HFF-Myc (cell line): ENCODE results near the gene DENND1A.

ENCODE experiments used
- DNase-seq: peaks from one replicate; pipeline ENCODE4 v3.0.0-alpha.2; 2011; ENCODE audit warnings: low read depth; ENCODE audit errors: extremely low read depth
- H3K4me3 ChIP-seq: replicated peaks from 2 replicates; pipeline ENCODE4 v1.5.1; 2011; ENCODE audit warnings: low read depth, mild to moderate bottlenecking, control low read depth, low read length
- TF ChIP-seq, protein P1 (sequence below): IDR thresholded peaks from 2 replicates; pipeline ENCODE4 v1.5.1; 2012; ENCODE audit warnings: mild to moderate bottlenecking, low read depth, low read length, control low read depth; ENCODE audit errors: missing control alignments

DENND1A gene

DNA sequence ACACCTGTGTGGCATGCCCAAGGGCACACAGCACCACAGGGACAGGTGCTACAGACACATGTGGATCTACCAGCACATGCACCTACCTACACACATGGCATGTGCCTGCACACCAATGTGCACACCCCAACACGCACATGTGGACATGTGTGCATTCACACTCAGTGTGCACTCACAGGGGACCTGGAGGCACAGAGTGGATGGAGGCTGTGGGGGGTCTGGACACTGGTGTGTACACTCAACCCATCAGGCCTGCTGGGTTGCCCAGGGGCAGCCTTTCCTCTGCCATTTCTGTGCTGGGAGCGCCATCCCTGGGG lies 572.2 kb downstream of the DENND1A start:
- DNase-seq: no peak
- TF ChIP-seq, protein P1, sequence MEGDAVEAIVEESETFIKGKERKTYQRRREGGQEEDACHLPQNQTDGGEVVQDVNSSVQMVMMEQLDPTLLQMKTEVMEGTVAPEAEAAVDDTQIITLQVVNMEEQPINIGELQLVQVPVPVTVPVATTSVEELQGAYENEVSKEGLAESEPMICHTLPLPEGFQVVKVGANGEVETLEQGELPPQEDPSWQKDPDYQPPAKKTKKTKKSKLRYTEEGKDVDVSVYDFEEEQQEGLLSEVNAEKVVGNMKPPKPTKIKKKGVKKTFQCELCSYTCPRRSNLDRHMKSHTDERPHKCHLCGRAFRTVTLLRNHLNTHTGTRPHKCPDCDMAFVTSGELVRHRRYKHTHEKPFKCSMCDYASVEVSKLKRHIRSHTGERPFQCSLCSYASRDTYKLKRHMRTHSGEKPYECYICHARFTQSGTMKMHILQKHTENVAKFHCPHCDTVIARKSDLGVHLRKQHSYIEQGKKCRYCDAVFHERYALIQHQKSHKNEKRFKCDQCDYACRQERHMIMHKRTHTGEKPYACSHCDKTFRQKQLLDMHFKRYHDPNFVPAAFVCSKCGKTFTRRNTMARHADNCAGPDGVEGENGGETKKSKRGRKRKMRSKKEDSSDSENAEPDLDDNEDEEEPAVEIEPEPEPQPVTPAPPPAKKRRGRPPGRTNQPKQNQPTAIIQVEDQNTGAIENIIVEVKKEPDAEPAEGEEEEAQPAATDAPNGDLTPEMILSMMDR: no peak
- H3K4me3 ChIP-seq: no peak overlapping the region

DNA sequence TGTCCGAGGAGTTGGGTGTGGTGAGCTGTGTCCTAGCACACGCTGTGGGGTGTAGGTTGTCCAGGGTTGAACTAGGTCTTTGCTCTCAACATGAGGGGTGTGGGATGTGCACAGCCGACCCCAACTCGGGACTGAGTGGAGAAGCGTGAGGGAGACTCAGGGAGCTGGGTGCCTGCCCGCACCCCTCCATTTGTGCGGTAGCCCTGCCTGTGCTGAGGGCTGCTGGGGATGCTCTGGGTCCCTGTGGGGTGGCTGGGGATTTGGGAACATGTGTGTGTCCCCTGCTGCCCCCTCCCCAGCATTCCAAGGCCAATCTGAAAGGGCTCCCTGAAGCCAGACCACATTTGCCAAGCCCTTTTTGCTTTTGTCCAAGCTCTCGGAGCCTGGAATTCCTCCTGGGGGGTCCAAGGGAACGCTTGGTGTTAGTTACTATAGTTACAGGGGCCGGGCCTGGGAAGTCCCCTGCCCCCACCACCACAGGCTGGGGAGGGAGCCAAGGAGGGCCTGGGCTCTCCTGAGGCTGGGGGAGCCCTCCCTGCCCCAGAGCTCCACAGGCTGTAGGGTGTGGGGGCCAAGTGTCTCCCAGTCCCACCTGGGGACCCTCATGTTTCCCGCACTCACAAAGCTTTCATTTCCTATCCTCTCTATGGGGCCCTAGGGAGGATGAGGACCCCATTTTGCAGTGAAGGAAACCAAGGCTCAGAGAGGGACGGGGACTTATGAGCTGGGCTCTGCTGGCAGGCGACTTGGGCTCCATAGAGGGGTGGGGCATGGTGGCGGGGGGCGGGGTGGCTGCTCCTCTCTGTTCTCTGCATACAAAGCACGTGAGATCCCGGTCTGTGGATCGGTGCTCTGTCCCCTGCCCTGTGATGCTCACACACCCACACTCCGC lies 572.8 kb downstream of the DENND1A start:
- H3K4me3 ChIP-seq: no peak overlapping the region
- no peak for DNase-seq
- TF ChIP-seq, protein P1: no peak

DNA sequence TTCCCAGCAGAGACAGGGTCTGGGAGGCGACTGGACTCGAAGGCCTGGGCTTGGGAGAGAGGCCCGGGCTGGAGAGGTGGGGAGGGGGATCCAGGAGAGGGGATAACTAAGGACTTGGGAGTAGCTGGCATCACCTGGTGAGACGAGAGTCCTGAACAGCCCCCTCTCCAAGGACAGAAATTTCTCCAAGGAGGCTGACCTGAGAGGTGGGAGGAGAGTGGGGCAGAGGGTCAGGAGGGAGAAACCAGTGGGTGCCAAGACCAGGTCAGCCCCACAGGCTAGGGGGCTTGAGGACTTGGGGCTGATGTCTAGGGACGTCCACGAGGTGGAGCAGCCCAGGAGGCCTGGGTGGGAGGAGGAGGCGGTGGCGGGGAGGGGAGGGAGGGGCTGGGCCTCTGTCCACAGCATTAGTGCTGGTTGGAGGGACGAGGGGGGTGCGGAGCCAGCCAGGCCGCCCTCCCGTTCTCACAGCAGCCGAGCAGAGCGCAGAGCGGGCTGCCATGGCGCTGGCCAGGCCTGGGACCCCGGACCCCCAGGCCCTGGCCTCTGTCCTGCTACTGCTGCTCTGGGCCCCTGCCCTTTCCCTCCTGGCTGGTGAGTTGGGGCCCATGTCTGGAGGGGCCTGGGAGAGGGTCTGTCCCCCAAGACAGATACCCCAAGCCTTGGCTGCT lies 574.0 kb downstream of the DENND1A start, which contains the start of gene CRB2:
Gene CRB2, plus strand, starts transcription at position 437 of the 671 bp plus-strand sequence. Its CDS starts 64 bp downstream, at position 501.
- TF ChIP-seq, protein P1: no peak
- no peak within 1 kb of the TSS for H3K4me3 ChIP-seq
- DNase-seq: no peak

DNA sequence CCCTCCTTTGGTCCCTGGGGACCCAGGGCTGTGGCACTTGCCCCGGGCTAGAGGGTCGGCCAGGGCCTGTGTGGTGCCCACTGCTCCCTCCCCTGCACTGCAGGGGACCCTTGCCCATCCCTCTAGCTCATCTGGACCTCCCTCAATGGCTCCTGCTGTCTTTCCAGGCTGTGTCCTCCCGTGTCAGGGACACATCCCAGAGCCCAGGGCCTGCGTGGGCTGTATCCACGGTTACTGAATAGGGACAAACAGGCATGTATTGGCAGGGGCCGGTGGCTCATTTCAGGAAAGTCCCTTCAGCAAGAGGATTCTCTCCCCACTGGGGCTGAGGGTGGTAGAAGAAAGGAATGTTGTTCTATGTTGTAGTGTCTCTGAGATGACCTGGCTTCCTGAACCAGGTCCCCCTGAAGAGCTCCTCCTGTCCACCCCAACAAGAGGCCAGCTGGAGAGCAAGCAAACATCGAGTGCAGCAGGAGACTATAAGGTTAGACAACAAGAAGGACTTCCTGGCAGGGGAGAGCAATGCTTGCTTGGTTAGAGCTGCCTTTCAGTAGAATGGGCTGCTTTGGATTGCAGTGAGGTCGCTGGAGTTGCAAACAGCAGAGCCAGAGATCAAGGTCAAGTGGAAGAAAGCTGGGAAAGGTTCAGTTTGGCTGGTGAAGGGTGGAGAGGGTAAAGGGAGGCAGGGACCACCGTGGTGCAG lies 575.0 kb downstream of the DENND1A start:
- DNase-seq: no peak
- TF ChIP-seq, protein P1: no peak
- no peak overlapping the region for H3K4me3 ChIP-seq

DNA sequence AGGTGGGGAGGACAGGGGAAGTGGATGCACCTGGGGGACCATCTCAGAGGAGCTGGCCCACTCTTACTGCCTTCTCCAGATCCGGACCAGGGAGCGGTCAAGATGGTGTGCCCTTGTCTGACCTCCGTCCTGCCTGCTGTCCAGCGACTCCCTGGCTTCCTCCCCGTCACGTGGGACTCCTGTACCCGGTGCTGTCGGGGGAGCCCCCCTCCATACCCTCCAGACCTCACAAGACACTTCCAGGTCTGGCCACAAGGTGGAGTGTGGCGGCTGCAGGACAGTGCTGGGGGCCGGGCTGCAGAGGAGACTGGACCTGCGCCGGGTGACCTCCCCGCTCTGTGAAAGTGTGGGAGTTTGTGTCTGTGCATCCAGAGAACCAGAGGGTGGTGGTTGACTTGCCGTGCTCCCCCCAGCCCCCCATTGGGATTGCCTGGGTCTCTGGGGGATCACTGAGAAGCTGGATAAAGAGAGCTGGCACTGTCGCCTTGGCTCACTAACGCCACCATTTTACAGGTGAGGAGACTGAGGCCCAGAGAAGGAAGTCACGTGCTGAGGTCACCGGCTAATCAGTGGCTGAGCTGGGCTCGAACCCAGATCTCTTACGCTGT lies 575.8 kb downstream of the DENND1A start:
- H3K4me3 ChIP-seq: no peak overlapping the region
- no peak for DNase-seq

GRCh38 chr9:123353041-123353440 lies 576.9 kb downstream of the DENND1A start:
- H3K4me3 ChIP-seq: no peak overlapping the region
- no peak for DNase-seq
- TF ChIP-seq, protein P1: no peak

More for the DNA sequence above, 575.8 kb downstream of the DENND1A start:
- TF ChIP-seq, protein P1: peak; percentile 88
